ENCODE measurements around the gene SRGAP3. TPM values are rescaled to one million over a fixed set of nuclear protein-coding genes. Genes with fewer than 3 reads are reported as not detected.

Gene SRGAP3
- total RNA-seq, 4 donors from 2014 or later = 13.7 to 27.7 (median 18.5) TPM

DNA sequence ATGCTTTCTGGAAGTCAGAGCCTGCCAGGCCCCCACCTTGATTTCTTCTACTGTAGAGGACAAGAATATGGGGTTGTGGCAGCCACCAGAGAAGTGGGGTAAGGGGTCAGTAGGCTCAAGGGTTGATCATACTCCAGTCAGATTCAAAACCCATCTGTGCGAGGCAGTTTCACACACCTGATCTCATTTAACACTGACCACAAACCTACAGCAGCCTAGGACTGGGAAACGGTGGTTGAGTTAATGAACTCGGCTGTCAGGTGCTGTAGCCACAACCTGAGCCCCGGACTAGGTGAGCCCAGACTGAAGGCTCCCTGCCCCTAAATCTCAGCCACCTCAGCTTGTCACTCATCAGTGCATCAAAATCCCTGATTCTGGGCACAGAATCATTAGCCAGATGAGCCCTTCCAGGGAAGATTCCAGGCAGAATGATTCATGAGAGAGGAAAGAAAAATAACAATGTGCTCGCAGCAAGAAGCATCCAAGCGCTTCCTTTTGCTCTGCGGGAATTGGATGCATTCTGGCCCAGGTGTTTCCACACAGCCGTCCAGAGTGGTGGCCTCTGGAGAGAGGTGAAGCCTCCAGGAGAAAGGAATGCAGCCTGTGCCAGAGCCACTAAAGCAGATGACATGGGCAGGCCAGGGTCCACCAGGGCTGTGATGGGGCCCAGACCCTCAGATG lies 102.1 kb downstream of the SRGAP3 start:
- no peak for DNase-seq (ENCODE audit: low spot score in 2 of 2)
- no peak overlapping the region for H3K4me3 ChIP-seq (ENCODE audit: low read depth, poor library complexity, severe bottlenecking)

DNA sequence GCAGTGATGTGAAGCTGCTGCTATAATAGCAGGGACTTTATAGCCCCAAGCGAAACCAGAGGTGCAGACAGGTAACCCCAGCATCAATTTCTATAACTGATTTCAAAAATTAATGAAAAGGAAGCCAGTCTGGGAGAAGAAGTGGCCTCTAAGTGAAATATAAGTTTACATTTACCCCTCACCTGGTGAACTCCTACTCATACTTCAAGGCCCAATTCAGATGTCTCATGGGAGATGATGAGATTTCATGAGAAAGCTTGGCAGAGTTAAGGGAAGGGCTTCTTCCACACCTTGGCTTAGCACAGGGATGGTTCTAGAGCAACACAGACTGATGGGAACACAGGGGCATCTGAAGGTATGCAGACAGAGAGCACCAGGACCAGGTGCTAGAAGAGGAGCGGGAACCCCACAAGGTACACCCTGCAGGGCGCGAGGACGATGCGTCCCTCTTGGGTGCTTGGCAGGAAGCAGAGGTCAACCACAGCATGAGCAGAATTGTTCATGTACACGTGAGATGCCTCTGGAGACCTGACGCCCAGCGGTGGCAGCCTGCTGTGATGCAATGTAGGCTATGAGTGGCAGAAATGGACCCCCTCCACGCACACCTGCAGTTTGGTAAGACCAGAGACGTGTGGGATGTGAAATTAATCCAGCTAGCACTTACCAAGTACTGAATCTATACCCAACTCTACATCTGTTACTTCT lies 102.9 kb downstream of the SRGAP3 start:
- DNase-seq (ENCODE audit: low spot score in 2 of 2) = no peak
- TF ChIP-seq POLR2A (IDR thresholded peaks at IDR 0.05) = no peak
- TF ChIP-seq CTCF (IDR thresholded peaks at IDR 0.05) = no peak
- 91 to 97% methylated on average over 11 of the region's 11 CpGs for WGBS, 2 donors
- no peak overlapping the region for H3K4me3 ChIP-seq (ENCODE audit: low read depth, poor library complexity, severe bottlenecking)
- intact Hi-C loops (cut with DNase I; ENCODE audit: low total_unique reads) = no loop called here

More for the DNA sequence above, 102.1 kb downstream of the SRGAP3 start:
- intact Hi-C loops (cut with DNase I; ENCODE audit: low total_unique reads) = no loop called here
- TF ChIP-seq POLR2A (IDR thresholded peaks at IDR 0.05) = no peak
- TF ChIP-seq CTCF (IDR thresholded peaks at IDR 0.05) = no peak
- 76% methylated on average over 8 of the region's 8 CpGs for WGBS, 2 donors

- intact Hi-C loops (cut with DNase I; ENCODE audit: low total_unique reads) = no loop called here
- DNase-seq (ENCODE audit: low spot score in 2 of 2) = no peak
- no peak overlapping the region for H3K4me3 ChIP-seq (ENCODE audit: low read depth, poor library complexity, severe bottlenecking)
- no peak for TF ChIP-seq CTCF (IDR thresholded peaks at IDR 0.05)
- TF ChIP-seq POLR2A (IDR thresholded peaks at IDR 0.05) = no peak
- WGBS, 2 donors = 94 to 96% methylated on average over 2 of the region's 2 CpGs
Measured at GRCh38 chr3:9143184-9143583, 106.3 kb downstream of the SRGAP3 start.

- 22 to 24% methylated on average over 4 of the region's 4 CpGs for WGBS, 2 donors
Measured at GRCh38 chr3:9142362-9142761, 107.1 kb downstream of the SRGAP3 start.

GRCh38 chr3:9141928-9142289 lies 107.5 kb downstream of the SRGAP3 start:
- intact Hi-C loops (cut with DNase I; ENCODE audit: low total_unique reads) = no loop called here
- no peak overlapping the region for H3K4me3 ChIP-seq (ENCODE audit: low read depth, poor library complexity, severe bottlenecking)
- TF ChIP-seq POLR2A (IDR thresholded peaks at IDR 0.05) = no peak
- no peak for TF ChIP-seq CTCF (IDR thresholded peaks at IDR 0.05)
- DNase-seq (ENCODE audit: low spot score in 2 of 2) = no peak
- WGBS, 2 donors = 22 to 34% methylated on average over 5 of the region's 5 CpGs

More at GRCh38 chr3:9142362-9142761, 107.1 kb downstream of the SRGAP3 start:
- TF ChIP-seq POLR2A (IDR thresholded peaks at IDR 0.05) (no peak), CTCF (IDR thresholded peaks at IDR 0.05) (no peak)
- no peak for DNase-seq (ENCODE audit: low spot score in 2 of 2)
- H3K4me3 ChIP-seq (ENCODE audit: low read depth, poor library complexity, severe bottlenecking) = no peak overlapping the region
- intact Hi-C loops (cut with DNase I; ENCODE audit: low total_unique reads) = no loop called here

Data from lower leg skin (tissue), 4 donors.